SK-N-SH (cell line): ENCODE data around the gene CACNA2D3. TPM values are rescaled to one million over a fixed set of nuclear protein-coding genes. Genes with fewer than 3 reads are reported as not detected.

Experiments
- CTCF ChIA-PET: fragments of 300-600, 350-600 bp; formaldehyde crosslinking; extraction: SDS; loops from one replicate; lab custom pipeline; 2021; lab: Yijun Ruan, JAX
- POLR2A ChIA-PET: fragments of 350-600 bp; sonication (Branson Sonifier 250); formaldehyde crosslinking; extraction: SDS; loops from one replicate; lab custom pipeline; 2020; ENCODE audit warnings: antibody characterized with exemption, inconsistent platforms; lab: Yijun Ruan, JAX
- DNase-seq: peaks from one replicate; pipeline ENCODE4 v3.0.0; 2012
- H2AFZ ChIP-seq: fragments of 200-600 bp; sonication (generic); 2 replicates; pipeline ENCODE4 v1.8.1; 2016; ENCODE audit warnings: antibody characterized with exemption, mild to moderate bottlenecking, low read depth
- H3F3A ChIP-seq: fragments of 200-600 bp; sonication (generic); replicated peaks from 2 replicates; pipeline ENCODE3; 2016; ENCODE audit warnings: antibody characterized with exemption, mild to moderate bottlenecking; ENCODE audit not compliant: insufficient read depth
- H3K27ac ChIP-seq, 2 experiments: fragments of 200-500 bp in 1 of 2; fragments of 200-600 bp in 1 of 2; sonication (Bioruptor generic) in 1 of 2; sonication (generic), shearing (Covaris generic) in 1 of 2; 2 replicates each; pipeline versions ENCODE4 v1.5.1 to v1.6.1; 2014 to 2016; ENCODE audit warnings: low read depth in 2 of 2, inconsistent platforms in 1 of 2, low read length in 1 of 2, mild to moderate bottlenecking in 1 of 2, mixed read lengths in 1 of 2
- H3K27me3 ChIP-seq: fragments of 200-600 bp; sonication (generic), shearing (Covaris generic); 2 replicates; pipeline ENCODE4 v1.6.1; 2016; ENCODE audit warnings: mixed run types; ENCODE audit not compliant: insufficient read depth
- H3K36me3 ChIP-seq, 2 experiments: fragments of 200-500 bp in 1 of 2; fragments of 200-600 bp in 1 of 2; sonication (Bioruptor generic) in 1 of 2; sonication (generic) in 1 of 2; replicated peaks in 1 of 2; 2 replicates each; pipeline versions ENCODE3 to v1.5.1; 2014 to 2016; ENCODE audit warnings: low read length in 1 of 2, mild to moderate bottlenecking in 1 of 2; ENCODE audit not compliant: insufficient read depth in 2 of 2, control insufficient read depth in 1 of 2
- H3K4me1 ChIP-seq, 2 experiments: fragments of 200-500 bp in 1 of 2; fragments of 200-600 bp in 1 of 2; sonication (Bioruptor generic) in 1 of 2; sonication (generic), shearing (Covaris generic) in 1 of 2; 2 replicates each; pipeline versions ENCODE4 v1.5.1 to v1.6.1; 2014 to 2016; ENCODE audit warnings: low read depth in 1 of 2, low read length in 1 of 2, mixed run types in 1 of 2; ENCODE audit not compliant: insufficient read depth in 2 of 2, control insufficient read depth in 1 of 2
- H3K4me2 ChIP-seq: fragments of 200-600 bp; sonication (generic), shearing (Covaris generic); 2 replicates; pipeline ENCODE4 v1.6.1; 2017; ENCODE audit warnings: mixed run types
- H3K4me3 ChIP-seq, 2 experiments: fragments of 200-500 bp in 1 of 2; fragments of 200-600 bp in 1 of 2; sonication (Bioruptor generic) in 1 of 2; sonication (generic), shearing (Covaris generic) in 1 of 2; 2 replicates each; pipeline versions ENCODE4 v1.5.1 to v1.8.1; 2014 to 2016; ENCODE audit warnings: low read depth in 2 of 2, inconsistent platforms in 1 of 2, low read length in 1 of 2, mild to moderate bottlenecking in 1 of 2, mixed read lengths in 1 of 2, moderate library complexity in 1 of 2
- H3K79me2 ChIP-seq: fragments of 200-600 bp; sonication (generic); 2 replicates; pipeline ENCODE4 v1.8.1; 2017; ENCODE audit warnings: mild to moderate bottlenecking; ENCODE audit not compliant: insufficient read depth
- H3K9ac ChIP-seq: fragments of 200-600 bp; sonication (generic); 2 replicates; pipeline ENCODE4 v1.6.1; 2017; ENCODE audit warnings: mixed run types
- H3K9me2 ChIP-seq: fragments of 200-600 bp; sonication (generic); 2 replicates; pipeline ENCODE4 v1.6.1; 2017; ENCODE audit warnings: mixed run types
- H3K9me3 ChIP-seq: fragments of 200-600 bp; sonication (generic); 2 replicates; pipeline ENCODE4 v1.6.1; 2017; ENCODE audit warnings: mixed run types, mild to moderate bottlenecking, moderate library complexity
- H4K20me1 ChIP-seq: fragments of 200-600 bp; sonication (generic); 2 replicates; pipeline ENCODE4 v1.6.1; 2017; ENCODE audit warnings: mild to moderate bottlenecking, mixed run types; ENCODE audit not compliant: insufficient read depth
- CHD2 ChIP-seq: fragments of 150-350 bp; IDR thresholded peaks from 2 replicates; pipeline ENCODE4 v1.6.1; 2018; ENCODE audit warnings: low read length; ENCODE audit not compliant: partially characterized antibody
- ELF1 ChIP-seq: IDR thresholded peaks from 2 replicates; pipeline ENCODE4 v1.4.0; 2012
- EP300 ChIP-seq, 2 experiments: IDR thresholded peaks; 2 replicates each; pipeline versions ENCODE4 v1.4.0 to v1.6.1; 2012; ENCODE audit warnings: borderline replicate concordance in 1 of 2, low read depth in 1 of 2, low read length in 1 of 2
- EZH2phosphoT487 ChIP-seq: fragments of 200-600 bp; sonication (generic); IDR thresholded peaks from 2 replicates; pipeline ENCODE4 v1.6.1; 2017; ENCODE audit warnings: low read depth, mixed run types, mild to moderate bottlenecking, antibody characterized with exemption, moderate library complexity, borderline replicate concordance
- FOSL2 ChIP-seq: IDR thresholded peaks from 2 replicates; pipeline ENCODE4 v1.4.0; 2012; ENCODE audit warnings: low read depth, mild to moderate bottlenecking, moderate library complexity, borderline replicate concordance
- FOXJ3 ChIP-seq: sonication (generic); formaldehyde crosslinking; IDR thresholded peaks from 2 replicates; pipeline ENCODE4 v1.5.1; 2020; ENCODE audit warnings: mild to moderate bottlenecking, missing genetic modification reagents
- GABPA ChIP-seq: IDR thresholded peaks from 2 replicates; pipeline ENCODE4 v1.4.0; 2012; ENCODE audit warnings: low read depth, mild to moderate bottlenecking
- GATA2 ChIP-seq: sonication (generic); formaldehyde crosslinking; IDR thresholded peaks from 2 replicates; pipeline ENCODE4 v1.5.0; 2020; ENCODE audit warnings: mild to moderate bottlenecking, missing genetic modification reagents
- IRF3 ChIP-seq: fragments of 150-350 bp; IDR thresholded peaks from 2 replicates; pipeline ENCODE4 v1.6.1; 2016; ENCODE audit warnings: mild to moderate bottlenecking, low read depth, low read length
- JUND ChIP-seq: IDR thresholded peaks from 2 replicates; pipeline ENCODE4 v1.4.0; 2012
- MEF2A ChIP-seq: IDR thresholded peaks from 2 replicates; pipeline ENCODE4 v1.4.0; 2012; ENCODE audit warnings: low read depth, borderline replicate concordance
- MXI1 ChIP-seq: IDR thresholded peaks from 2 replicates; pipeline ENCODE4 v1.6.1; 2012; ENCODE audit warnings: mild to moderate bottlenecking, low read depth, low read length, improper control_type of control experiment
- NRF1 ChIP-seq: IDR thresholded peaks from 2 replicates; pipeline ENCODE4 v1.6.1; 2012; ENCODE audit warnings: low read depth, mild to moderate bottlenecking, low read length
- RCOR1 ChIP-seq: fragments of 150-350 bp; IDR thresholded peaks from 2 replicates; pipeline ENCODE4 v1.6.1; 2017; ENCODE audit warnings: antibody characterized with exemption, low read length
- RFX5 ChIP-seq: IDR thresholded peaks from 2 replicates; pipeline ENCODE4 v1.6.1; 2012; ENCODE audit warnings: mild to moderate bottlenecking, improper control_type of control experiment, low read length
- SIN3A ChIP-seq: IDR thresholded peaks from 2 replicates; pipeline ENCODE4 v1.6.1; 2012; ENCODE audit warnings: low read depth, mild to moderate bottlenecking, low read length, moderate library complexity, borderline replicate concordance
- SMC3 ChIP-seq: IDR thresholded peaks from 2 replicates; pipeline ENCODE4 v1.6.1; 2012; ENCODE audit warnings: low read depth, low read length, improper control_type of control experiment
- TAF1 ChIP-seq: IDR thresholded peaks from 2 replicates; pipeline ENCODE4 v1.6.1; 2012; ENCODE audit warnings: low read depth, mild to moderate bottlenecking, low read length, moderate library complexity, borderline replicate concordance
- TEAD4 ChIP-seq: IDR thresholded peaks from 2 replicates; pipeline ENCODE4 v1.4.0; 2012; ENCODE audit warnings: mild to moderate bottlenecking, borderline replicate concordance; ENCODE audit not compliant: insufficient read depth
- USF1 ChIP-seq: IDR thresholded peaks from 2 replicates; pipeline ENCODE4 v1.4.0; 2012; ENCODE audit warnings: low read depth, borderline replicate concordance
- USF2 ChIP-seq: fragments of 150-350 bp; IDR thresholded peaks from 2 replicates; pipeline ENCODE4 v1.6.1; 2017; ENCODE audit warnings: antibody characterized with exemption, low read length, low read depth, borderline replicate concordance
- YY1 ChIP-seq: IDR thresholded peaks from 2 replicates; pipeline ENCODE4 v1.4.0; 2012; ENCODE audit warnings: low read depth, mild to moderate bottlenecking
- WGBS: methylation state at CpG from one replicate; pipeline ENCODE4 v1.1.6; 2017; ENCODE audit warnings: low lambda C conversion rate; 5-methylcytosine and 5-hydroxymethylcytosine counted together
- polyA plus RNA-seq, 3 experiments: library from polyadenylated mRNA; depleted of rRNA; stranded (reverse); fragments of >200 nt; gene quantifications; 2 replicates each; pipeline ENCODE4 v1.2.3, GENCODE V29; 2012
- TF ChIP-seq, protein P1 (sequence below): IDR thresholded peaks from 2 replicates; pipeline ENCODE4 v1.4.0; 2012; ENCODE audit warnings: low read depth, borderline replicate concordance

Gene CACNA2D3
- polyA plus RNA-seq, 1 of the 3 experiments (the other 2 are of a cell fraction) = 0.15 TPM

DNA sequence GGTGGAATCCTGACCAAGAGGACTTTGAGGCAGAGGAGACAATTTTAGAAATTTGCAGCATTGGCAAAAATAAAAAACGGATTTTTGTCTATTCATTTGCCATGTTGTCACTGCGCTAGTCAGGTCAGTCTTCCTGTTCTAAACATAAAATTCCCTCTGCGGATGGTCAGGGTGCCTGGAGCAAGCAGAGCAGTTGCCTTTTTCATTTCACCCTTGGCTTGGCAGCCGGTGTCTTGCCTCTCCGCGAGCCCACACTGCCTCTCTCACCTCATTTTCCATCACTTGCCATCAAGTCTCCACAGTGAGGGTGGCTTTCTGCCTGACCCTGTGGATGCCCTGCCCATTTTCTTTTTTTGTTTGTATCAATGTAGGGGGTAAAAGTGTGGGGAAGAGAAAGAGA is 409.4 kb downstream of the CACNA2D3 start:
- no peak for DNase-seq
- TF ChIP-seq JUND (no peak), RCOR1 (no peak), RFX5 (no peak), EP300 (IDR thresholded peaks at IDR 0.05; ENCODE audit: borderline replicate concordance in 1 of 2, low read depth in 1 of 2, low read length in 1 of 2) (no peak), SMC3 (no peak), FOSL2 (no peak), MXI1 (no peak), USF2 (no peak), ELF1 (no peak), YY1 (no peak), TEAD4 (no peak)
- ChIA-PET POLR2A (no interaction called here), CTCF (no interaction called here)
- H3K79me2 ChIP-seq = no peaks in the 10 kb centered on the region
- H3K27me3 ChIP-seq = no peaks in the 10 kb centered on the region
- H3K36me3 ChIP-seq = no peaks in the 10 kb centered on the region
- no peaks in the 10 kb centered on the region for H3K9me2 ChIP-seq
- H3K4me2 ChIP-seq = no peak overlapping the region
- no peaks in the 10 kb centered on the region for H3K9me3 ChIP-seq
- H3K4me1 ChIP-seq = no peaks in the 10 kb centered on the region
- H3K4me3 ChIP-seq = no peak overlapping the region
- H4K20me1 ChIP-seq = no peaks in the 10 kb centered on the region
- WGBS = 57% methylated on average over 6 of the region's 6 CpGs
- H3K27ac ChIP-seq = no peak overlapping the region
- H3K9ac ChIP-seq = no peak overlapping the region
- H2AFZ ChIP-seq = no peak overlapping the region
- H3F3A ChIP-seq = no peaks in the 10 kb centered on the region

- Histone ChIP-seq H3K4me3 (no peak overlapping the region), H2AFZ (no peak overlapping the region), H3F3A (no peaks in the 10 kb centered on the region), H3K27ac (no peak overlapping the region), H3K9me3 (no peaks in the 10 kb centered on the region), H4K20me1 (no peaks in the 10 kb centered on the region), H3K9me2 (no peaks in the 10 kb centered on the region), H3K4me2 (no peak overlapping the region), H3K9ac (no peak overlapping the region), H3K4me1 (no peaks in the 10 kb centered on the region), H3K36me3 (no peaks in the 10 kb centered on the region), H3K79me2 (no peaks in the 10 kb centered on the region), H3K27me3 (no peaks in the 10 kb centered on the region)
- POLR2A ChIA-PET = no interaction called here
- CTCF ChIA-PET = no interaction called here
- TF ChIP-seq TEAD4 (no peak), IRF3 (no peak), MXI1 (no peak), RCOR1 (no peak), ELF1 (no peak), FOXJ3 (CRISPR knock-in tag) (no peak), USF1 (no peak), EZH2phosphoT487 (no peak), YY1 (no peak), TAF1 (no peak), MEF2A (no peak), GABPA (no peak), GATA2 (CRISPR knock-in tag) (no peak), SIN3A (no peak), NRF1 (no peak), SMC3 (no peak), JUND (no peak), CHD2 (no peak), RFX5 (no peak)
- TF ChIP-seq, protein P1, sequence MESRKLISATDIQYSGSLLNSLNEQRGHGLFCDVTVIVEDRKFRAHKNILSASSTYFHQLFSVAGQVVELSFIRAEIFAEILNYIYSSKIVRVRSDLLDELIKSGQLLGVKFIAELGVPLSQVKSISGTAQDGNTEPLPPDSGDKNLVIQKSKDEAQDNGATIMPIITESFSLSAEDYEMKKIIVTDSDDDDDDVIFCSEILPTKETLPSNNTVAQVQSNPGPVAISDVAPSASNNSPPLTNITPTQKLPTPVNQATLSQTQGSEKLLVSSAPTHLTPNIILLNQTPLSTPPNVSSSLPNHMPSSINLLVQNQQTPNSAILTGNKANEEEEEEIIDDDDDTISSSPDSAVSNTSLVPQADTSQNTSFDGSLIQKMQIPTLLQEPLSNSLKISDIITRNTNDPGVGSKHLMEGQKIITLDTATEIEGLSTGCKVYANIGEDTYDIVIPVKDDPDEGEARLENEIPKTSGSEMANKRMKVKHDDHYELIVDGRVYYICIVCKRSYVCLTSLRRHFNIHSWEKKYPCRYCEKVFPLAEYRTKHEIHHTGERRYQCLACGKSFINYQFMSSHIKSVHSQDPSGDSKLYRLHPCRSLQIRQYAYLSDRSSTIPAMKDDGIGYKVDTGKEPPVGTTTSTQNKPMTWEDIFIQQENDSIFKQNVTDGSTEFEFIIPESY = no peak
- 16% methylated on average over 4 of the region's 4 CpGs for WGBS
- no peak for DNase-seq
Observed at GRCh38 chr3:54533856-54534255, 411.5 kb downstream of the CACNA2D3 start.
